HG03025 (cell line): ENCODE results near the gene RAB44.
"Not testable (repeated sequence)": the region's sequence is repeated elsewhere in the genome, so short reads cannot be mapped to it uniquely, and the experiment has no call there.

Experiments
- ATAC-seq: cut with Tn5 transposase; IDR thresholded peaks from one replicate; pipeline ENCODE4 v1.9.1; 2021; ENCODE audit warnings: mild to moderate bottlenecking, moderate library complexity; ENCODE audit not compliant: unreplicated experiment, low FRiP score

The RAB44 gene

GRCh38 chr6:36704961-36705577, 7.4 kb downstream of the RAB44 start:
- not testable (repeated sequence) for ATAC-seq

- ATAC-seq = no peak
Measured at GRCh38 chr6:36706339-36706738, 8.7 kb downstream of the RAB44 start.

- no peak for ATAC-seq
Measured at GRCh38 chr6:36712816-36713215, 15.2 kb downstream of the RAB44 start.

DNA sequence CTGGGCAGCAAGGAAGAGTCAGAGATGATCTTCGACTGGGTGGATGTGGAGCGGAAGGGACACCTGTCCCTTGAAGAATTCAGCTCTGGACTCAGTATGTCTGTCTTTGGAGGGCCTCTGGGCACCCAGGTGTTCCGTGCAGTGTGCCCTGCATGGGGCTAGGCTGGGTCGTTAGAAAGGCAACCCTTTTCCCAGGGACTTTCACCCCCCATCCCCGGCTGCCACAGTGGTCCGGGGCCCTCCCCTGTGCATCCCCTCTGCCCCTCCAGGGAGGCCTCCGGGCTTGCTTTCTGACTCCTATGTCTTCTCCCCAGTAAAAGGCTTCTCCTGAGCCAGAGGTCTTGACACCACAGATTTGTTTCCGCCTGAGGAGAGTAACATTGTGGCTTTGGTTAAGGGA, 16.2 kb downstream of the RAB44 start:
- ATAC-seq = no peak

DNA sequence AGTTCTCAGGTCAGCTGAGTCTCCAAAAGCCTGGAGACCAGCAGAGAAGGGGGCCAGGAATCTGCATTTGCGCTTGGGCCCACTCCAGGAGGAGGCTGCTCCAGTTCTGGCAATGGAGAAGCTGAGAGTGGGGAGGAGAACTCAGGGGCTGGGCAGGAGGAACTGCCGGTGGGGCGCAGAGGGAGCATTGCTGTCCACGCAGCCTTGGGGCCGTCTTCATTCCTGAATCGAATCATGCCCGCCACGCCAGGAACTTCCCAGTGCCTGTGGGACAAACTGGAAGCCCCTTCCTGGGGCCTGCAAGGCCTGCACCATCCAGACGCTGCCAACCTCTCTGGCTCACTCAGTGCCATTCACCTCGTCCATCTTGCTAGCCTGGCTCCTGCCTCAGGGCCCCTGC, 16.9 kb downstream of the RAB44 start:
- no peak for ATAC-seq

GRCh38 chr6:36715469-36715868, 17.8 kb downstream of the RAB44 start:
- no peak for ATAC-seq

DNA sequence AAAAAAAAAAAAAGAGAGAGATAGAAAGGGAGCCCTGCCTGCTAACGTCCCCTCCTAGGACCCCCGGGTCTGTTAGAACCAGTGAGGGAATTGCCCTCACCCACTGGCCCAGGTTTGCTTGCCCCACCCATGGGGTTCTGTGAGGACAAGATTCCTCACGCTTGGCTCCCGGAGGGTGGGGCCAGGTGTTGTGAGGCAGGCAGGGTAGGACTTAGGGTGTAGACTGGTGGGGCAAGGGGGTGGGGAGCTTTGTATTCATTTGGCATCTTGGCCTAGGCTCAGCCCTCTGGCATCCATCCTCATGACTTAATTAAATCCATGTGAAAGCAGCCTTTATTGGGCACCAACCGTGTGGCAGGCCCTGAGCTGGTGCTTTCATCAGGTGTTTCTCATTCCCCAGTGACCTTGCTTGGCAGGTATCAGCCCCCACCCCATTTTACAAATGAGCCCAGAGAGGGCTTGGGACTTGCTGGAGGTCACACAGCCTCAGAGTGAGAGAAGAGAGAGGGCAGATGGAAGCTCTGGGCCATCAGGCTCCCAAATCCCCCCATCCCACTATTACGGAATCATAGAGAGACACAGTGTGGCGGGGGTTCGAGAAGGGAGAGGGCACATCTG, 19.0 kb downstream of the RAB44 start:
- ATAC-seq = no peak

- no peak for ATAC-seq
Measured at GRCh38 chr6:36717231-36717825, 19.7 kb downstream of the RAB44 start.

DNA sequence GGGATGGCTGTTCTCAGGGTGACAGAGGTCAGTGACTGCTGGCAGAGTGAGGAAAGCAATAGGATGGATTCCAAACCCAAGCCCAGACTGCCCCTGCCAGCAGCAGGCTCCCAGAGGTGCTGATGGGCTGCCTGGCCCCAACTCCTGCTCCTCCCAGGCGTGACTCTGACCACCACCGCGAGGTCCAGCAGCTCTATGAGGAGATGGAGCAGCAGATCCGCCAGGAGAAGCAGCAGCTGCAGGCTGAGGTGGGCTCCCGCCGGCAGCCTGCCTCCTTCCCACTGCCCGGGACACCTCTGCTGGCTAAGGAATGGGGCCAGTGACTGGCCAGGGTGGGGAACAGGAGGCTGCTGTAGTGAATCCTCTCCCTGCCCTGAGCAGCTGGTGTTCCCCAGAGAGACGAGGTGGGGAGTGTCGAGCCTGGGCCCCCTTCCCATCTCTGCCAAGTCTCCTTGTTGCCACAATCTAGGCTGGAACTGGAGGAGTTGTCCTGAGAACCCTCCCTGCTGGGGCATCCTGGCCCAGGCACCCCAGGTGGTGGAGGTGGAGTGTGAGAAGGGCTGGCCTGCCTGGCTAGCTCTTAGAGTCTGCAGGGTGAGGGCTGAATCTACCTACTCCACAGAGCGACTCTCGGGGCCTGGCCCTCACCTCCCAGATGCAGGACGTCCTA, 20.4 kb downstream of the RAB44 start:
- ATAC-seq = no peak

- ATAC-seq = no peak
Measured at GRCh38 chr6:36718560-36718959, 20.9 kb downstream of the RAB44 start.

DNA sequence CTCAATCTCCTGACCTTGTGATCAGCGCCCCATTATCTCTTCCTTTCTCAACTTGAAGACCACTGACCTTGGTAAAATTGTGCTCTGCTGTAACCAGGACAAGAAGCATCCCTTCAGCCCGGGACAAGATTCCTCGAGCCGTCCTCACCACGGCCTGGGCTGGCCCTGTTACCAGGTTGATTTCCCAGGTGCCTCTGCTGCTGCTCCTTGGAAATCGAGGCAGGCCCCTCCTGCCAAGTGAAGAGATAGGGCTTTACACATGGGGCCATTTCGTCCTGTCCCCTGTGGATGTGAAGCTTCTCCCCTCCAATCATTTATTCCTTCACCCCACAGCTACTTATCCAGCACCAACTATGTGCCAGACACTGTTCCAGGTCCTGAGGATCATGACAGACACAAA, 21.5 kb downstream of the RAB44 start:
- ATAC-seq = no peak

- ATAC-seq = no peak
Measured at GRCh38 chr6:36720251-36721141, 22.9 kb downstream of the RAB44 start.

- ATAC-seq = no peak
Measured at GRCh38 chr6:36721369-36722140, 23.9 kb downstream of the RAB44 start.

- no peak for ATAC-seq
Measured at GRCh38 chr6:36722365-36722764, 24.7 kb downstream of the RAB44 start.

GRCh38 chr6:36722879-36723278, 25.3 kb downstream of the RAB44 start:
- no peak for ATAC-seq

GRCh38 chr6:36723992-36724391, 26.4 kb downstream of the RAB44 start:
- not testable (repeated sequence) for ATAC-seq

- ATAC-seq = no peak
Measured at GRCh38 chr6:36724514-36725390, 27.1 kb downstream of the RAB44 start.

DNA sequence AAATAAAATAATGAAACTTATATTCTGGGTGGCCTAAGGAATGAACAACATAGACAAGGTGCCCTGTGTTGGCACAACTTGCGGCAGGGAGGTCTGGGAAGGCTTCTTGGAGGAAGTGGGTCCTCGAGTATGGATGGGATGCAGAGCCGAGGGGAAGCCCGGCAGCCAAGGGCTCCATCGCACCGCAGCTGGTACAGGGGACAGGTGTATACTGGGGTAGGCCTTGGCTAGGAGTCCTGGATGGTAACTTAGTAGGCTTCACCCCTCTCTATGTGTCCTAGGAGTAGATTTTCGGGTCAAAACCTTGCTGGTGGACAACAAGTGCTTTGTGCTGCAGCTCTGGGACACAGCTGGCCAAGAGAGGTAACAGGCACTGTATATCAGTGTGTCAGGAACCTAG, 28.0 kb downstream of the RAB44 start:
- ATAC-seq = no peak

- ATAC-seq = no peak
Measured at GRCh38 chr6:36727505-36728021, 29.9 kb downstream of the RAB44 start.
